Liver (tissue), 9 donors: ENCODE results near the gene CCDC192. TPM values are rescaled to one million over a fixed set of nuclear protein-coding genes. Genes with fewer than 3 reads are reported as not detected.

Source experiments
- DNase-seq: peaks from one replicate; pipeline ENCODE4 v3.0.0-alpha.2; 2017; ENCODE audit warnings: low spot score
- H3K27ac ChIP-seq, 2 donors: one replicate each; pipeline ENCODE4 v1.7.0; 2013; ENCODE audit warnings: inconsistent platforms in 2 of 2, low read length in 2 of 2, control low read depth in 1 of 2, low read depth in 1 of 2, mild to moderate bottlenecking in 1 of 2
- H3K27me3 ChIP-seq, 4 donors: one replicate each; pipeline versions ENCODE4 v1.6.1 to v1.7.0; 2013; ENCODE audit warnings: low read length in 3 of 4, inconsistent platforms in 1 of 4, mild to moderate bottlenecking in 1 of 4, moderate library complexity in 1 of 4; ENCODE audit not compliant: control insufficient read depth in 4 of 4, insufficient read depth in 4 of 4
- H3K36me3 ChIP-seq, 4 donors: one replicate each; pipeline versions ENCODE4 v1.6.1 to v1.7.0; 2013; ENCODE audit warnings: low read length in 3 of 4, mild to moderate bottlenecking in 3 of 4, low read depth in 1 of 4, moderate library complexity in 1 of 4; ENCODE audit not compliant: control insufficient read depth in 4 of 4, insufficient read depth in 3 of 4
- H3K4me1 ChIP-seq, 4 donors: one replicate each; pipeline versions ENCODE4 v1.6.1 to v1.7.0; 2013; ENCODE audit warnings: low read length in 3 of 4, mild to moderate bottlenecking in 3 of 4, moderate library complexity in 1 of 4; ENCODE audit not compliant: control insufficient read depth in 4 of 4, insufficient read depth in 4 of 4
- H3K4me3 ChIP-seq, 3 donors: one replicate each; pipeline versions ENCODE4 v1.6.1 to v1.7.0; 2013; ENCODE audit warnings: low read length in 3 of 3, control low read depth in 1 of 3, low read depth in 1 of 3, mild to moderate bottlenecking in 1 of 3
- H3K9ac ChIP-seq, 2 donors: one replicate each; pipeline ENCODE4 v1.7.0; 2013; ENCODE audit warnings: low read length in 2 of 2, mild to moderate bottlenecking in 2 of 2, moderate library complexity in 2 of 2, control low read depth in 1 of 2, low read depth in 1 of 2
- H3K9me3 ChIP-seq, 4 donors: one replicate each; pipeline versions ENCODE4 v1.6.1 to v1.7.0; 2013; ENCODE audit warnings: low read length in 3 of 4; ENCODE audit not compliant: control insufficient read depth in 4 of 4
- EGR1 ChIP-seq, 2 donors: IDR thresholded peaks; 2 replicates each; pipeline ENCODE4 v1.6.1; 2016 to 2018; ENCODE audit warnings: antibody characterized with exemption in 2 of 2, low read depth in 2 of 2
- FOXA1 ChIP-seq: IDR thresholded peaks from 2 replicates; pipeline ENCODE4 v1.6.1; 2016; ENCODE audit warnings: antibody characterized with exemption
- FOXA2 ChIP-seq: IDR thresholded peaks from 2 replicates; pipeline ENCODE4 v1.6.1; 2016; ENCODE audit warnings: antibody characterized with exemption
- GABPA ChIP-seq, 2 donors: IDR thresholded peaks in 1 of 2; conservative IDR thresholded peaks in 1 of 2; 2 replicates each; pipeline ENCODE4 v1.6.1; 2016; ENCODE audit warnings: antibody characterized with exemption in 2 of 2, mild to moderate bottlenecking in 1 of 2, moderate library complexity in 1 of 2
- HNF4A ChIP-seq, 2 donors: conservative IDR thresholded peaks; 2 replicates each; pipeline ENCODE4 v1.6.1; 2016; ENCODE audit warnings: antibody characterized with exemption in 2 of 2, mild to moderate bottlenecking in 2 of 2
- HNF4G ChIP-seq: IDR thresholded peaks from 2 replicates; pipeline ENCODE4 v1.6.1; 2016; ENCODE audit warnings: antibody characterized with exemption
- JUND ChIP-seq, 2 donors: IDR thresholded peaks; 2 replicates each; pipeline ENCODE4 v1.6.1; 2016; ENCODE audit warnings: antibody characterized with exemption in 2 of 2
- MAX ChIP-seq: IDR thresholded peaks from 2 replicates; pipeline ENCODE4 v1.6.1; 2016; ENCODE audit warnings: antibody characterized with exemption
- NR2F2 ChIP-seq: IDR thresholded peaks from 2 replicates; pipeline ENCODE4 v1.6.1; 2016; ENCODE audit warnings: antibody characterized with exemption
- RAD21 ChIP-seq, 2 donors: IDR thresholded peaks; 2 replicates each; pipeline ENCODE4 v1.6.1; 2016; ENCODE audit warnings: antibody characterized with exemption in 2 of 2, mild to moderate bottlenecking in 2 of 2
- RXRA ChIP-seq, 2 donors: IDR thresholded peaks; 2 replicates each; pipeline ENCODE4 v1.6.1; 2017 to 2018; ENCODE audit warnings: antibody characterized with exemption in 2 of 2, mild to moderate bottlenecking in 1 of 2
- SP1 ChIP-seq: IDR thresholded peaks from 2 replicates; pipeline ENCODE4 v1.6.1; 2018; ENCODE audit warnings: antibody characterized with exemption, mild to moderate bottlenecking
- TAF1 ChIP-seq: conservative IDR thresholded peaks from 2 replicates; pipeline ENCODE4 v1.6.1; 2016; ENCODE audit warnings: antibody characterized with exemption, mild to moderate bottlenecking
- YY1 ChIP-seq: IDR thresholded peaks from 2 replicates; pipeline ENCODE4 v1.6.1; 2016; ENCODE audit warnings: antibody characterized with exemption, mild to moderate bottlenecking
- ZBTB33 ChIP-seq: IDR thresholded peaks from 2 replicates; pipeline ENCODE4 v1.6.1; 2016; ENCODE audit warnings: antibody characterized with exemption
- WGBS: extraction: QIAGEN DNeasy Blood & Tissue Kit; methylation state at CpG from one replicate; pipeline ENCODE4 v1.1.7; 2013; 5-methylcytosine and 5-hydroxymethylcytosine counted together
- polyA plus RNA-seq, 2 donors: library from polyadenylated mRNA; stranded (reverse) in 1 of 2; unstranded in 1 of 2; fragments of 200-250 nt in 1 of 2; fragments of >200 nt in 1 of 2; fragmentation: Nextera tagmentation in 1 of 2; extraction: Ambion mirVana in 1 of 2; gene quantifications; one replicate each; pipeline versions ENCODE4 v1.2.1 to v1.2.3, GENCODE V29; 2013 to 2015
- total RNA-seq, 2 donors: library from RNA; depleted of rRNA; stranded (reverse); fragments of >200 nt; gene quantifications; one replicate each; pipeline ENCODE4 v1.2.3, GENCODE V29; 2014
- TF ChIP-seq, protein P1 (sequence below): IDR thresholded peaks from 2 replicates; pipeline ENCODE4 v1.6.1; 2016; ENCODE audit warnings: antibody characterized with exemption
- TF ChIP-seq, protein P2 (sequence below): fragments of 150-350 bp; IDR thresholded peaks from 2 replicates; pipeline ENCODE4 v1.5.1; 2017; ENCODE audit warnings: improper control_type of control experiment, low read depth, low read length; ENCODE audit not compliant: missing input control
- TF ChIP-seq, protein P3 (sequence below): IDR thresholded peaks from 2 replicates; pipeline ENCODE4 v1.6.1; 2016; ENCODE audit warnings: antibody characterized with exemption, mild to moderate bottlenecking
- donor health status: healthy.
- donor health status: healthy.
- donor health status: healthy.
- donor health status: healthy.
- donor health status: healthy.

CCDC192 gene
- total and polyA plus RNA-seq, 4 donors, result not detected

DNA sequence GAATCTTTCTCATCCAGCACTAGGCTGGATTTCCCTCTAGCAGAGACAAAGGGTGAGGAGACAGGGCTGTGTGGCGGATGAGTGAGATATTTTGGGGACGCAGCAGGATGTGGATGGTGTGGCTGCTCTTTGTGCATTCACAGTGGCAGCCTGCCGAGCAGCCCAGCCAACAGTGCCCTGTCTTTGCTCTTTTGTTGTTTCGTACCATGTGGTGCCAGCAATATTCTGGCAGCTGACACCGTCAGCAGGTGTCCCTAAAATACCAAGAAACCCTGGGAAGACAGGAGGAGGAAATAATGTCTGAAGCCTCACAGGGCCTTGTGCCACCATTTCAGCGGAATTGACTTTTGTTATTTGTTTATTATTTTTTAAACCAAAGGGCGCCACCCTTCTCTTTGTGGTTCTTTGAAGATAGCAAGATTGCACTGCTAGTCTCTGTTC lies 141.4 kb downstream of the CCDC192 start:
- H3K9ac ChIP-seq, result no peak overlapping the region
- no peak for DNase-seq
- 76% methylated on average over 7 of the region's 7 CpGs for WGBS
- no peak overlapping the region for H3K4me3 ChIP-seq
- H3K27me3 ChIP-seq, result no peaks in the 10 kb centered on the region
- no peaks in the 10 kb centered on the region for H3K9me3 ChIP-seq
- no peaks in the 10 kb centered on the region for H3K4me1 ChIP-seq
- no peaks in the 10 kb centered on the region for H3K36me3 ChIP-seq
- no peak overlapping the region for H3K27ac ChIP-seq
- TF ChIP-seq YY1, result no peak
- TF ChIP-seq MAX, result no peak
- TF ChIP-seq GABPA (IDR thresholded peaks at IDR 0.05 in 1 of 2, conservative IDR thresholded peaks at IDR 0.05 in 1 of 2), result no peak
- TF ChIP-seq HNF4A (conservative IDR thresholded peaks at IDR 0.05), result no peak
- TF ChIP-seq RAD21 (IDR thresholded peaks at IDR 0.05), result no peak
- TF ChIP-seq, protein P1, sequence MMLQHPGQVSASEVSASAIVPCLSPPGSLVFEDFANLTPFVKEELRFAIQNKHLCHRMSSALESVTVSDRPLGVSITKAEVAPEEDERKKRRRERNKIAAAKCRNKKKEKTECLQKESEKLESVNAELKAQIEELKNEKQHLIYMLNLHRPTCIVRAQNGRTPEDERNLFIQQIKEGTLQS, result no peak
- TF ChIP-seq, protein P2, sequence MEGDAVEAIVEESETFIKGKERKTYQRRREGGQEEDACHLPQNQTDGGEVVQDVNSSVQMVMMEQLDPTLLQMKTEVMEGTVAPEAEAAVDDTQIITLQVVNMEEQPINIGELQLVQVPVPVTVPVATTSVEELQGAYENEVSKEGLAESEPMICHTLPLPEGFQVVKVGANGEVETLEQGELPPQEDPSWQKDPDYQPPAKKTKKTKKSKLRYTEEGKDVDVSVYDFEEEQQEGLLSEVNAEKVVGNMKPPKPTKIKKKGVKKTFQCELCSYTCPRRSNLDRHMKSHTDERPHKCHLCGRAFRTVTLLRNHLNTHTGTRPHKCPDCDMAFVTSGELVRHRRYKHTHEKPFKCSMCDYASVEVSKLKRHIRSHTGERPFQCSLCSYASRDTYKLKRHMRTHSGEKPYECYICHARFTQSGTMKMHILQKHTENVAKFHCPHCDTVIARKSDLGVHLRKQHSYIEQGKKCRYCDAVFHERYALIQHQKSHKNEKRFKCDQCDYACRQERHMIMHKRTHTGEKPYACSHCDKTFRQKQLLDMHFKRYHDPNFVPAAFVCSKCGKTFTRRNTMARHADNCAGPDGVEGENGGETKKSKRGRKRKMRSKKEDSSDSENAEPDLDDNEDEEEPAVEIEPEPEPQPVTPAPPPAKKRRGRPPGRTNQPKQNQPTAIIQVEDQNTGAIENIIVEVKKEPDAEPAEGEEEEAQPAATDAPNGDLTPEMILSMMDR, result no peak
- TF ChIP-seq EGR1 (IDR thresholded peaks at IDR 0.05; ENCODE audit: low read depth in 2 of 2), result no peak
- TF ChIP-seq TAF1, result no peak
- no peak for TF ChIP-seq FOXA2
- no peak for TF ChIP-seq NR2F2
- no peak for TF ChIP-seq JUND (IDR thresholded peaks at IDR 0.05)
- TF ChIP-seq ZBTB33, result no peak
- no peak for TF ChIP-seq SP1
- TF ChIP-seq FOXA1, result no peak

GRCh38 chr5:127846884-127847283 lies 143.7 kb downstream of the CCDC192 start:
- Histone ChIP-seq H3K9me3 (no peaks in the 10 kb centered on the region), H3K27me3 (no peaks in the 10 kb centered on the region), H3K36me3 (no peaks in the 10 kb centered on the region), H3K4me3 (no peak overlapping the region), H3K27ac (no peak overlapping the region), H3K4me1 (no peaks in the 10 kb centered on the region), H3K9ac (no peak overlapping the region)
- DNase-seq, result no peak
- WGBS, result 91% methylated on average over 2 of the region's 2 CpGs
- TF ChIP-seq, protein P1, result no peak
- TF ChIP-seq MAX, result no peak
- TF ChIP-seq FOXA2, result no peak
- no peak for TF ChIP-seq RAD21 (IDR thresholded peaks at IDR 0.05)
- no peak for TF ChIP-seq HNF4A (conservative IDR thresholded peaks at IDR 0.05)
- TF ChIP-seq, protein P2, result no peak
- no peak for TF ChIP-seq RXRA (IDR thresholded peaks at IDR 0.05)
- TF ChIP-seq, protein P3, sequence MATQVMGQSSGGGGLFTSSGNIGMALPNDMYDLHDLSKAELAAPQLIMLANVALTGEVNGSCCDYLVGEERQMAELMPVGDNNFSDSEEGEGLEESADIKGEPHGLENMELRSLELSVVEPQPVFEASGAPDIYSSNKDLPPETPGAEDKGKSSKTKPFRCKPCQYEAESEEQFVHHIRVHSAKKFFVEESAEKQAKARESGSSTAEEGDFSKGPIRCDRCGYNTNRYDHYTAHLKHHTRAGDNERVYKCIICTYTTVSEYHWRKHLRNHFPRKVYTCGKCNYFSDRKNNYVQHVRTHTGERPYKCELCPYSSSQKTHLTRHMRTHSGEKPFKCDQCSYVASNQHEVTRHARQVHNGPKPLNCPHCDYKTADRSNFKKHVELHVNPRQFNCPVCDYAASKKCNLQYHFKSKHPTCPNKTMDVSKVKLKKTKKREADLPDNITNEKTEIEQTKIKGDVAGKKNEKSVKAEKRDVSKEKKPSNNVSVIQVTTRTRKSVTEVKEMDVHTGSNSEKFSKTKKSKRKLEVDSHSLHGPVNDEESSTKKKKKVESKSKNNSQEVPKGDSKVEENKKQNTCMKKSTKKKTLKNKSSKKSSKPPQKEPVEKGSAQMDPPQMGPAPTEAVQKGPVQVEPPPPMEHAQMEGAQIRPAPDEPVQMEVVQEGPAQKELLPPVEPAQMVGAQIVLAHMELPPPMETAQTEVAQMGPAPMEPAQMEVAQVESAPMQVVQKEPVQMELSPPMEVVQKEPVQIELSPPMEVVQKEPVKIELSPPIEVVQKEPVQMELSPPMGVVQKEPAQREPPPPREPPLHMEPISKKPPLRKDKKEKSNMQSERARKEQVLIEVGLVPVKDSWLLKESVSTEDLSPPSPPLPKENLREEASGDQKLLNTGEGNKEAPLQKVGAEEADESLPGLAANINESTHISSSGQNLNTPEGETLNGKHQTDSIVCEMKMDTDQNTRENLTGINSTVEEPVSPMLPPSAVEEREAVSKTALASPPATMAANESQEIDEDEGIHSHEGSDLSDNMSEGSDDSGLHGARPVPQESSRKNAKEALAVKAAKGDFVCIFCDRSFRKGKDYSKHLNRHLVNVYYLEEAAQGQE, result no peak
- TF ChIP-seq JUND (IDR thresholded peaks at IDR 0.05), result no peak
- no peak for TF ChIP-seq NR2F2
- TF ChIP-seq TAF1, result no peak
- no peak for TF ChIP-seq SP1
- no peak for TF ChIP-seq ZBTB33
- no peak for TF ChIP-seq FOXA1
- TF ChIP-seq EGR1 (IDR thresholded peaks at IDR 0.05; ENCODE audit: low read depth in 2 of 2), result no peak
- no peak for TF ChIP-seq YY1
- TF ChIP-seq HNF4G, result no peak
- no peak for TF ChIP-seq GABPA (IDR thresholded peaks at IDR 0.05 in 1 of 2, conservative IDR thresholded peaks at IDR 0.05 in 1 of 2)
